Keratinocyte (primary cell): ENCODE data around the gene NUDT14. TPM values are rescaled to one million over a fixed set of nuclear protein-coding genes. Genes with fewer than 3 reads are reported as not detected.

Experiments used
- DNase-seq: peaks from one replicate; pipeline ENCODE4 v3.0.0-alpha.2; 2011; ENCODE audit warnings: low read depth, missing footprints, low spot score
- FAIRE-seq: peaks from 2 replicates; lab custom pipeline; 2011; peaks lifted over from hg19 to GRCh38; lab: Jason Lieb, UNC
- H2AFZ ChIP-seq: 2 replicates; pipeline ENCODE4 v1.6.0; 2012; ENCODE audit warnings: low read length, control low read depth, inconsistent platforms; ENCODE audit not compliant: control insufficient read depth
- H3K27ac ChIP-seq: 2 replicates; pipeline ENCODE4 v1.5.1; 2011; ENCODE audit warnings: low read length; ENCODE audit not compliant: control insufficient read depth, insufficient read depth
- H3K27me3 ChIP-seq: 3 replicates; pipeline ENCODE4 v1.6.0; 2011; ENCODE audit warnings: low read length; ENCODE audit not compliant: control insufficient read depth, insufficient read depth; ENCODE audit errors: extremely low read depth
- H3K36me3 ChIP-seq, 2 experiments: 2 replicates in 1 of 2; 3 replicates in 1 of 2; pipeline ENCODE4 v1.5.1; 2011; ENCODE audit warnings: low read length in 2 of 2, mild to moderate bottlenecking in 1 of 2; ENCODE audit not compliant: control insufficient read depth in 2 of 2, insufficient read depth in 2 of 2; ENCODE audit errors: extremely low read depth in 1 of 2
- H3K4me1 ChIP-seq: 3 replicates; pipeline ENCODE4 v1.5.1; 2011; ENCODE audit warnings: low read length; ENCODE audit not compliant: control insufficient read depth, insufficient read depth; ENCODE audit errors: extremely low read depth
- H3K4me2 ChIP-seq: 3 replicates; pipeline ENCODE4 v1.6.0; 2011; ENCODE audit warnings: low read depth, low read length; ENCODE audit not compliant: control insufficient read depth, insufficient read depth; ENCODE audit errors: extremely low read depth
- H3K4me3 ChIP-seq, 3 experiments: fragments of 200-600 bp in 1 of 3; sonication (generic) in 1 of 3; 2 replicates in 2 of 3; 3 replicates in 1 of 3; pipeline ENCODE4 v1.5.1; 2011 to 2016; ENCODE audit warnings: low read length in 3 of 3, mild to moderate bottlenecking in 3 of 3, control low read depth in 2 of 3, inconsistent platforms in 1 of 3, low read depth in 1 of 3, mixed read lengths in 1 of 3, mixed run types in 1 of 3, moderate library complexity in 1 of 3; ENCODE audit not compliant: control insufficient read depth in 2 of 3, insufficient read depth in 2 of 3; ENCODE audit errors: extremely low read depth in 1 of 3
- H3K79me2 ChIP-seq: 2 replicates; pipeline ENCODE4 v1.6.0; 2012; ENCODE audit warnings: low read length; ENCODE audit not compliant: control insufficient read depth, insufficient read depth
- H3K9ac ChIP-seq: 3 replicates; pipeline ENCODE4 v1.6.0; 2011; ENCODE audit warnings: low read length; ENCODE audit not compliant: control insufficient read depth, insufficient read depth; ENCODE audit errors: extremely low read depth
- H3K9me1 ChIP-seq: 3 replicates; pipeline ENCODE4 v1.6.0; 2011; ENCODE audit warnings: low read length; ENCODE audit not compliant: control insufficient read depth, insufficient read depth; ENCODE audit errors: extremely low read depth
- H3K9me3 ChIP-seq: 2 replicates; pipeline ENCODE4 v1.5.1; 2012; ENCODE audit warnings: low read depth, low read length; ENCODE audit not compliant: control insufficient read depth
- H4K20me1 ChIP-seq: 3 replicates; pipeline ENCODE4 v1.6.0; 2011; ENCODE audit warnings: low read length; ENCODE audit not compliant: control insufficient read depth, insufficient read depth; ENCODE audit errors: extremely low read depth
- CTCF ChIP-seq, 3 experiments: IDR thresholded peaks in 1 of 3; conservative IDR thresholded peaks in 1 of 3; optimal IDR thresholded peaks in 1 of 3; 2 replicates in 2 of 3; 3 replicates in 1 of 3; pipeline versions ENCODE3 to v1.5.1; 2011; ENCODE audit warnings: low read length in 3 of 3, mild to moderate bottlenecking in 3 of 3, moderate library complexity in 2 of 3, control low read depth in 1 of 3, inconsistent platforms in 1 of 3; ENCODE audit not compliant: insufficient read depth in 2 of 3; ENCODE audit errors: extremely low read depth in 1 of 3
- EZH2 ChIP-seq: IDR thresholded peaks from one replicate; pipeline ENCODE4 v1.6.1; 2012; ENCODE audit warnings: inconsistent platforms, mild to moderate bottlenecking, low read length, moderate library complexity
- dilution Hi-C: fragments of 300-500 bp; cut with MboI; formaldehyde crosslinking; loops from one replicate; pipeline ENCODE4 v1.7.0; 2020; ENCODE audit warnings: low sequenced_read_pairs; ENCODE audit not compliant: extremely low pct_ligation_motif_present
- polyA plus RNA-seq, 5 experiments: library from polyadenylated mRNA; depleted of rRNA in 3 of 5; stranded (reverse) in 3 of 5; stranded (forward) in 1 of 5; unstranded in 1 of 5; fragments of >200 nt; gene quantifications; 1 replicate in 1 of 5; 2 replicates in 3 of 5; 3 replicates in 1 of 5; pipeline versions ENCODE4 v1.2.1 to v1.2.3, GENCODE V29; 2011 to 2012; ENCODE audit warnings: missing spikeins in 2 of 5, low read depth in 1 of 5, low replicate concordance in 1 of 5

The NUDT14 gene
- polyA plus RNA-seq, 1 donor (not counting 4 experiments of a cell fraction or from before 2014, with no cell fraction given), result 15.6 TPM

GRCh38 chr14:105142651-105143450 is 38.3 kb downstream of the NUDT14 start:
- Histone ChIP-seq H3K4me2 (no peak overlapping the region), H3K79me2 (no peaks in the 10 kb centered on the region), H3K27me3 (no peaks in the 10 kb centered on the region), H3K36me3 (peaks cover 27 to 32% of the 10 kb centered on the region in 2 experiments), H3K4me3 (no peak overlapping the region), H2AFZ (no peak overlapping the region), H3K9me3 (peaks cover 7% of the 10 kb centered on the region), H3K27ac (no peak overlapping the region), H3K9ac (no peak overlapping the region), H4K20me1 (no peaks in the 10 kb centered on the region), H3K4me1 (no peaks in the 10 kb centered on the region), H3K9me1 (no peaks in the 10 kb centered on the region)
- dilution Hi-C loops, result no loop called here
- DNase-seq (no peak), FAIRE-seq (no peak)
- TF ChIP-seq EZH2 (no peak), CTCF (optimal IDR thresholded peaks at IDR 0.05 in 1 of 3, IDR thresholded peaks at IDR 0.05 in 1 of 3, conservative IDR thresholded peaks at IDR 0.05 in 1 of 3; ENCODE audit: extremely low read depth in 1 of 3, insufficient read depth in 2 of 3, low read length in 3 of 3) (no peak)

- Histone ChIP-seq H3K36me3 (peaks cover 20 to 30% of the 10 kb centered on the region in 2 experiments), H3K4me1 (no peaks in the 10 kb centered on the region), H3K27me3 (no peaks in the 10 kb centered on the region), H3K4me2 (no peak overlapping the region), H3K9ac (no peak overlapping the region), H4K20me1 (no peaks in the 10 kb centered on the region), H2AFZ (no peak overlapping the region), H3K9me1 (no peaks in the 10 kb centered on the region), H3K79me2 (no peaks in the 10 kb centered on the region), H3K9me3 (peaks cover 7% of the 10 kb centered on the region), H3K27ac (no peak overlapping the region), H3K4me3 (no peak overlapping the region)
- dilution Hi-C loops, result no loop called here
- TF ChIP-seq CTCF (optimal IDR thresholded peaks at IDR 0.05 in 1 of 3, IDR thresholded peaks at IDR 0.05 in 1 of 3, conservative IDR thresholded peaks at IDR 0.05 in 1 of 3; ENCODE audit: extremely low read depth in 1 of 3, insufficient read depth in 2 of 3, low read length in 3 of 3), result no peak
- no peak for TF ChIP-seq EZH2
- DNase-seq (no peak), FAIRE-seq (no peak)
Measured at GRCh38 chr14:105141486-105142281, 39.4 kb downstream of the NUDT14 start.
